ENCODE data around the gene MAN2C1.

DNA sequence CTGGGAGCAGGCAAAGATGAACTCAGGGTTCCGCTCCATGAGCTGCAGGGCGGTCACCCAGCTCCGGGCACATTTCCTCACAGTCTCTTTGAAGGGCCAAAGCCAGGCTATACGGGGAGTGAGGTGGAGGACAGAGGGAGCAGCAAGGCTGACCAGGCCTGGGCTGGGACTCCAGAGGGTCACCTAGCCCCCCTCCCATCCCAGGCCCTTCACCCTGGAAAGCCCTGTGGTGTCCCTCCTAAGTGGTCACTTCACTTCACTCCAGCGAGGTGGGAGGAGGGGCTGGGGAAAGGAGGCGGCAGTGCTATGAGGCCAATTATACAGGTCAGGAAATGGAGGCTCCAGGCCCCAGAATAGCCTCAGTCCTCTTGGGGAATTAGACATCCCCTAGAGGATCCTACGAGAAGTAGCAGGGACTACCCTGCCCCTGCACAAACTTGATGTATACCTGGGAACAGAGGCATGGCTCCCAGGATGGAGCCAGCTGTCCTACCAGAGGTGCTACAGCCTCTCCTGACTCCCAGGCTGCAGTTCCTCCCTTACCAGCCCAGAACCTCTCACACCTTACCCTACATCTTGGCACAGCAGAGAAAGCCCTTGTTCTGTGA is 5.7 kb downstream of the MAN2C1 start:
- TF ChIP-seq, protein P1, sequence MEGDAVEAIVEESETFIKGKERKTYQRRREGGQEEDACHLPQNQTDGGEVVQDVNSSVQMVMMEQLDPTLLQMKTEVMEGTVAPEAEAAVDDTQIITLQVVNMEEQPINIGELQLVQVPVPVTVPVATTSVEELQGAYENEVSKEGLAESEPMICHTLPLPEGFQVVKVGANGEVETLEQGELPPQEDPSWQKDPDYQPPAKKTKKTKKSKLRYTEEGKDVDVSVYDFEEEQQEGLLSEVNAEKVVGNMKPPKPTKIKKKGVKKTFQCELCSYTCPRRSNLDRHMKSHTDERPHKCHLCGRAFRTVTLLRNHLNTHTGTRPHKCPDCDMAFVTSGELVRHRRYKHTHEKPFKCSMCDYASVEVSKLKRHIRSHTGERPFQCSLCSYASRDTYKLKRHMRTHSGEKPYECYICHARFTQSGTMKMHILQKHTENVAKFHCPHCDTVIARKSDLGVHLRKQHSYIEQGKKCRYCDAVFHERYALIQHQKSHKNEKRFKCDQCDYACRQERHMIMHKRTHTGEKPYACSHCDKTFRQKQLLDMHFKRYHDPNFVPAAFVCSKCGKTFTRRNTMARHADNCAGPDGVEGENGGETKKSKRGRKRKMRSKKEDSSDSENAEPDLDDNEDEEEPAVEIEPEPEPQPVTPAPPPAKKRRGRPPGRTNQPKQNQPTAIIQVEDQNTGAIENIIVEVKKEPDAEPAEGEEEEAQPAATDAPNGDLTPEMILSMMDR (IDR thresholded peaks at IDR 0.05) = no peak
- TF ChIP-seq ZFX (IDR thresholded peaks at IDR 0.05; ENCODE audit: borderline replicate concordance) = no peak
